Measurements from ENCODE around the gene WDFY2.

Gene WDFY2

DNA sequence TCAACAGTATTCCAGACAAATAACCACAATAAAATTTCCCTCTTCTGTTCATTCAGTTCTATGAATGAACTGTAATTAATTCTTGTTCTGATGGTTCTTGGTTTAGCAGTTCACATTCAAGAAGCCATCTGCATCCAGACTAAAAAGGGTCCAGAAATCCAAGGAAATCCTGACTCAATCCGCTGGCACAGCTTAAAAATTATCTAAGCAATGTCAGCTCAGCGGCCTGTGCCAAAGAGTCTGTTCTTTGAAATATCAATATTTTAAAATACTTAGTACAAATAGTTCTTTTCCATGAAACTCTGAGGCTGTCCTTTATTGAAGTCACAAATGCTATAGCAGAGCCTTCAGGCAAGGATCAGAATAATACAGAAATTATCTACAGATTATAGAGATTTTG lies 162.5 kb downstream of the WDFY2 start:
- DNase-seq, result no peak

GRCh38 chr13:51747438-51748434 lies 163.5 kb downstream of the WDFY2 start:
- DNase-seq, result no peak

- no peak for DNase-seq
These were observed 172.4 kb downstream of the WDFY2 start for GRCh38 chr13:51756651-51757050.

DNA sequence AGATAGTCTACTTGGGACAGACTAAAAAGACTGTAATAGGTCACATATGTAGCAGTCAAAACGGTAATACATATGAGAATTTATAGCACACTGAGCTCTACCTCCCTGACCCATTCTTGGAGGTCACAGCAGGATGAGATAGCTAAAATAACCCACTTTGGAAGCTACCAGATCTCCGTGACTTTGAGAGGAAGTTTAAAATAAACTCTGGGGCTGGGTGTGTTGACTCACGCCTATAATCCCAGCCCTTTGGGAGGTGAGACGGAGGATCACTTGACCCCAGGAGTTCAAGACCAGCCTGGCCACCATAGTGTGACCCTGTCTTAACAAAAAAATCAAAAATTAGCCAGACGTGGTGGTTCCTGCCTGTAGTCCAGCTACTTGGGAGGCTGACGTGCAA lies 174.4 kb downstream of the WDFY2 start:
- DNase-seq, result no peak

- DNase-seq, result no peak
These were observed 175.0 kb downstream of the WDFY2 start for GRCh38 chr13:51759240-51759639.

DNA sequence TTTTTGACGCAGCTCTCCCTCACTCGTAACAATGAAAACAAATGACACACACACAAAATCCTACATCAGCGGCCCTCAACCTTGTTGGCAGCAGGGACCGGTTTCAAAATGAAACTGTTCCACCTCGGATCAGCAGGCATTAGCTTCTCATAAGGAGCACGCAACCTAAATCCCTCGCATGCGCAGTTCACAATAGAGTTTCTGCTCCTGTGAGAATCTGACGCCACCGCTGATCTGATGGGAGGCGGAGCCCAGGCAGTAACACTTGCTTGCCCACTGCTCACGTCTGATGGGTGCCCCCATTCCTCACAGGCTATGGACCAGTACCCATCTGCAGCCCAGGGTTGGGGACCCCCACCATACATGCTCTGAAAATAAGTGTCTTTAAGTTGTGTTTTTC lies 176.3 kb downstream of the WDFY2 start:
- no peak for DNase-seq

DNA sequence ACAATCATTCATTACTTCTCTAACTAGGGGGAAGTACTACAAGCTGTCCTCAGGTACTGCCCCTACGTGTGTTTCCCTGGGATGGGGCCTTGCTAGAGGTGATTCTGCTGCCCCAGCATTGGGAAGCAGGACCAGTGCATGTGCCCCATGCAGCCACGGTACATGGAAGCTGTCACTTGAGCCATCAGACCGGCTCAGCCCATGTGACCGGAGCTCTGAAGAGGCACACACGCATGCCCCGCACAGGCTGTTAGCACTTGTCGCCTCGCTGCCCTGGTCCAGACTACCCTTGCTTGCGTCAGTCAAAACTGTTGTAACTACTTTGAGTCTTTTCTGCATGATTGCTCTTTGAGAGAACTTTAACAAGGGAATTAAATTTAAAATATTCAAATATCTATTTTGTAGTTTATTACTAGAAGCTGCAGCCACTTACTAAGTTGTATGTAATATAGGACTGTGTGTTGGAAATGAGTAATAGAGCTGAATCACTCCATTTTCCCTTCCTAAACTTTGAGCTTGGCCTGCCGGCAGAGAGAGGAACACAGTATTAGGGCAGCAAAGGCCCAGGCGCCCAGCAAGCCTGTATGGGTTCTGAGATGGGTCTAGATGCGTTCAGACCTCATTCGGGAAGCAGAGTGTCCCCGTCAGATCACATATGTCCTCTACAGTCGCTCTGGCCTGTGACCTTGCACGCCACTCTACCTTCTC lies 177.5 kb downstream of the WDFY2 start:
- no peak for DNase-seq

DNA sequence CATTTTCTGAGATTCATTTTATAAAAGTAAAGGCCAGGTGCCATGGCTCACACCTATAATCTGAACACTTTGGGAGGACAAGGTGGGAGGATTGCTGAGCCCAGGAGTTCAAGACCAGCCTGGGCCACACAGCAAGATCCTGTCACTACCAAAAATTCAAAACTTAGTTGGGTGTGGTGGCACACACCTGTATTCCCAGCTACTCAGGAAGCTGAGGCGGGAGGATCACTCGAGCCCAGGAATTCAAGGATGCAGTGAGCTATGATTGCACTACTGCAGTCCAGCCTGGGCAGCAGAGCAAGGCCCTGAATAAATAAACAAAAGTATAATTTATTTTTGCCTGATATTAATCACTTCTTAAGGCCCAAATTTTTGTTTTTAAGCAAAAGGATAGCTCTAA lies 179.2 kb downstream of the WDFY2 start:
- DNase-seq, result no peak

DNA sequence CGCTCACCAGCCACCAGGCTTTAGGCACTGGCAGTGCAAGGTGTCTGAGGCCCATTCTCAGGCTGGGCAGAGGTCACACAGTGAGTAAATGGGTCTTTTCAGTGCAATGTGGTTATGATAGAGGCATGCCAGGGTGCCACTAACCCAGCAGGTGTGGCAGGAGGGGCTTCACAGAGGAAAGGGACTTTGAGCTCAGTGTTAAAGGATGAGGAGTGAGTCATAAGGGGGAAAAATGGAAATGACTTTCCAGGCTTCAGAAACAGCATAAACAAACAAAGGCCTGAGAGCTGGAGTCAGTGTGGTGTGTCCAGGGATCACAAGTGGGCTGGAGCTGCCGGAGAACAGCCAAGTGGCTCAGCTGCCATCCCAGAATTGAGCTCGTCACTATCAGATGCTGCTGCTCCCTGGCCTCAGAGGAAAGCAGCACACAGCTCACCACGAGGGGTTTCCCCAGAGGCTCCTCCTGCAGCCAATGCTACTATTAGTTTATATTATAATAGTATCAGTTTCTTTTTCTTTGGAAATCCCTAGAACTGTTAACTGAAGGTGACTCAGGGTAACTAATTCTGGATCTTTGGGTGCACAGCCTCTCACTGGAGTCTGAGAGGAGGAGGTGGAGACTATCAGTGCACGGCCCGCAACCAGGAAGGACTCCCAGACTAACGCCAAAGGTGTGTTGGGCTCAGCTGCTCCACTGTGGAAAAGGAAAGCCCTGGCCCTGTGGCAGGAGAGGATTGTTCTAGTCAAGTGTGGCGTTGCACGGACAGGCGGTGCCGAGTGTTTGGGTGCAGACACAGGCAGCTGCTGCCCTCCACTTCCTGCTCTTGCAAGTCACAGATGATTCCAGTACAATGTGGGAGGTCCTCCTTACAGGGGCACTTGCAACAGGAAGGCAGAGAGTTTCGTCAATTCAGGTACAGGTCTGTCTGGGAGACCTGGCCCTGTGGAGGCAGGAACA lies 180.2 kb downstream of the WDFY2 start:
- peak; percentile 50 to 54 for DNase-seq

DNA sequence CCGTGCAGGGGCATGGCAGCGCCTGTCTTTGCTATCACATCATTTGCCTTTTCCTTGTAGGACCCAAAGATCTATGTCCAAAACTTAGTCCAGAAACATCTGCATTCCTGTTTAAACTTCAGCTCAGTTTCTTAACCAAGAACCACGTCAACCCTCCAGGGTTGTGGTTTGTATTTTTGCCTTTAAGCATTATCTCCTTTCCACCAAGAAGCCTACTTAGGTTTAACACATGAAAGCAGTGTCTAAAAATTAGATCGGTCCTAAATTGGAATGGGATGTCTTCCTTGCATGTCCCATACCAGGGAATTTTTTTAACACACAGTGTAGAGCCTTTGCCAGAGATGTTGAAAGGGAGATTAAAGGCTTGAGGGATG lies 180.9 kb downstream of the WDFY2 start:
- DNase-seq, result no peak

- no peak for DNase-seq
These were observed 182.8 kb downstream of the WDFY2 start for GRCh38 chr13:51767100-51767499.

GRCh38 chr13:51768378-51768921 lies 184.2 kb downstream of the WDFY2 start:
- DNase-seq, result no peak

- no peak for DNase-seq
These were observed 184.7 kb downstream of the WDFY2 start for GRCh38 chr13:51768976-51769375.

DNA sequence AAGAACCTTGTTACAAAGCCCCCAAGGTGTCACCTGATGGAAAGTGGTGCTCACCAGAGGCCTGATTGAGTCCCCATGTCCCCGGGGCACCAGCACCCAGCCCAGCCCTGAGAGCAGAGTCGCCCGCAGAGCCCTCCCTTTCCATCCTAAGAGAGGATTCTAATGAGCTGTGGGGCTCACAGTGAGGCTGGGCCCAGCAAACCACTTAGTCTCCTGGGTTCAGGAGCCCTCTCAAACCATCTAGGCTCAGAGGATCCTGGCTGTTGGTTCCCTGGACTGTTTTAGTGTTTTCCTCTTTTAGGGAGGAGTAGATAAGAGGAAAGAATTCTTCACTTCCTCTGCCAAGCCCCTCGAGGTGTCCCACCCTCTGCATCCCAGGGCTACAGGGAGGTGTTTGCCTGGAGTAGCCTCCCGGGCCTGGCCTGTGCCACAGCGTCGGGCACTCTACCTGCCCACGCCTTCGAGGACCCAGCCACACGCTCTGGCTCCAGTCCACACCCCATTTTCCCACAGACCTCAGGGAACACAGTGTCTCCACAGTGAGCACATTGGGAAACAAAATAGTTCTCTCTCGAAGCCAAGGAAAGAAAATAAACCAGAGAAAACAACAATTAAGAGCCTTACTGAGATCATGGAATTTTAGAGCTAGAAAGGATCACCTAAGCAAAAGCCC lies 185.3 kb downstream of the WDFY2 start:
- DNase-seq, result no peak

DNA sequence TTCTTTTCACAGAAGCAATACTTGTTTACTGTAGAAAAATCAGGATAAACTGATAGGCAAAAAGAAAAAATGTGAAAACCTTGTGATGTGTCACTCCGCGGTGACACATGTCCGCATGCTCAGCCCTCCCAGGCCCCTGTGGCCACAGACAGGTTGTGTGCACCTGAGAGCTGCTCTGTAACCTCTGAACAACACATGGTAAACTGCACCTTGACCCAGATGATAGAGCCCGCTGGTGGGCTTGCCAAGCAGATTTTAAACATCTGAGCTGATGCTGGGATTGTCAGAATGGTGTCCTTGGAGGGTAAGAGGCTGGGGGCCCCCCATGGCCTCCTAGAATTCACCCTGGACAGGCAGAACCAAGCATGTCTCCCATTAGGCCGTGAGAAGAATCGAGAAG lies 185.9 kb downstream of the WDFY2 start:
- no peak for DNase-seq

DNA sequence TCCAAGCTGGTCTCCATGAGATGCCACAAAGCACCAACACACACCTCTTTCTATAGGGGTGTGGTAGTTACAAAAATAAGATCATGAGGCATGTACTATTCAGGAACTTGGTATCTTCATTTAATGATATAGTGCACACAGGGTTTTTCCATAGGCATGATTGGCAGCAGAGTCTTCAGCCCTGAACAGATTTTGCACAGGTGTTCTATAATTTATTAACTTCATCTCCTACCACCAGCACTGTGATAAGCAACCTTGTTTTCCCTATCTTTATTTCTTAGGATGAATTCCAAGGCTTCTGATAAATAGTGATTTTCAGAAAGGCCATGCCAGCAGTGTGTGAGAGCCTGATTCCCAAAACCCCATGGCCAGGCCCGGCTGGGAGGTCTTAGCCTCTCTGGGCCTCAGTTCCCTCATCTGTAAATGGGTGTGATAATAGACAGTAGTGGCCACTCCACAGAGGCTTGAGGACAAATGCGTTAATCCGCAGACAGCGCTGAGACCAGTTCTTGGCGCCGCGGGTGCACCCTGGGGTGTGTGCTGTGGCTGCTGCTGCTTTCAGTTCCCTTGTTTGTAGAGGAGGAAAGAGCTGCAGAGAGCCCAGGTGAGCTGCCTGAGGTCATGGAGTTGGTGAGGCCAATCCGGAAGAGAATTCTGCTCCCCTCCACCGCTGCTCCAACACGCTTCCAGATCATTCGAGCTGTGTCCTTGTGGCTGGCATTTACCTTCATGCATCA lies 186.6 kb downstream of the WDFY2 start:
- no peak for DNase-seq

DNA sequence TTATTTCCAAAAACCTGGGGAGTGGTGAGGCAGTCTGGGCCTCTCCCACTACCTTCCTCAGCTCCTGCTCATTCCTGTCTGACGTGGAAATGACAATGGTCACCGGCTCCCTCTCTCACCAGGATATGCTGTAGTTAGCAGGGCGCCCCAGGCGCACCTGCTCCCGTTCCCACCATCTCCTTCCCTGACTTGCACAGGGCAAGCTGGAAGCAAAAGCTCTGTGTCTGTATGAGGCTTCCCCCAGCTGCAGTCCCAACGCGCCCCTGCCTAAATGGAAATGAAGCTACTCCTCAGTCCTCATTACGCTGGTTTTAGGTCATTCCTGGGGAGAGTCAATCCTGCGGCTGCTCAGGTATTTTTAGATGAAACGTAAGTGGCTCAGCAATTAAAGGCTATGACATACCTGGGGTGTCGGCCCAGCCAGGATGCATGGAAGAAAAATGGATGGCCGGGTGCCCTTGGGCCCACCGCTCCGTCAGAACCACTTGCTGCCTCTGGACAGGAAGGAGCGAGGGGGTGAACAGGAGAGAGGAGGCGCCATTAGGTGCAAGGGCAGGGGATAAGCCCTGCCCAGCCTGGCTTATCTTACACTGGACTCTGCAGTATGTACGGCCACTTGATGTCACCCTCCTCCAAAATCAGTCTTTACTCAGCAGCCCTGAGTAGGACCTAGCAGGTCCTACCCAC lies 187.3 kb downstream of the WDFY2 start:
- no peak for DNase-seq

DNA sequence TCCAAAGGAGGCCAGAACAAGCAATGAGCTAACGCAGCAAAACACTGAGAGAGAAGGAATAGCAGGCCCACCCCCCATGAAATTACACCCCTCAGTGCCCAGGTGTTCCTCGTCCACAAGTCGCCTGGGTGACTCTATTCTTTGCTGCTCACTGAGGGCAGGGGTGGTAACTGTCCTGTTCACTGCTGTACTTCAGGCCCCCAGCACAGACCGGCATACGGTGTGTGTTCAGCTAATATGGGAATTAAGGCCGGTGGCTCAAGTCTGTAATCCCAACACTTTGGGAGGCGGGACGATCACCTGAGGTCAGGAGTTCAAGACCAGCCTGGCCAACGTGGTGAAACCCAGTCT lies 187.8 kb downstream of the WDFY2 start:
- no peak for DNase-seq

GRCh38 chr13:51772781-51773180 lies 188.5 kb downstream of the WDFY2 start:
- no peak for DNase-seq

DNA sequence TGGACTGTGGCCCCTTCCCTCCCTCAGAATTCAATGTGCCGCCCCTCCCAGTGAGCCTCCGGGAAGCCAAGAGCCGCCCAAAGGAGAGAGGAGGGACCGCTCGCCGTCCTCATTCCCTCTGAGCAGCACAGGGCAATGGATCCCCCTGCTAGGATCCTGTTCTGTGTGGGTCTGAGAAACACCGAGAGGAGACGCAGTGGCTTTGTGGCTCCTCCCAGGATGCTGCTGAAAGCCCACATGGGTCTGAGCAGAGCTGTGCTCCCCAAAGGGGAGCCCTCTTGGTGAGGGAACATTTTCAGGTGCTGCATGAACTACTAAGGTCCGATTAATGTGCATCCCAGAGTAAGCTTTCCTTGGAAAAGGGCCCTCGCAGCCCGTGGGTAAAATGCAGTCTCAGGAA lies 189.3 kb downstream of the WDFY2 start:
- no peak for DNase-seq

DNA sequence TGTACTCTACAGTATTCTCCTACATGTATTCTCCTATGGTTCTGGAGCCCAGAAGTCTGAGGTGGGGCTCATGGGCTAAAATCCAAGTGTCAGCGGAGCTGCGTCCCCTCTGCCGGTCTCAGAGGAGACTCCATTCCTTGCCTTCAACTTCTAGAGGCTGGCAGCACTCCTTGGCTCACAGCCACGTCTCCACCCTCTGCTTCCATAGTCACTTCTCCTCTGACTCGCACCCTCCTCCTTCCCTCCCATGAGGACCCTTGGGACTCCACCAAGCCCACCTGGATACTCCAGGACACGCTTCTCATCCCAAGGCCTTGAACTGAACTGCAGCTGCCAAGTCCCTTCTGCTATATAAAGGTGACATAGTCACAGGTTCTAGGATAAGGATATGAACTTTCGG lies 191.9 kb downstream of the WDFY2 start:
- no peak for DNase-seq
